HG02884 (cell line): Measurements from ENCODE around the gene LRRC46.

ENCODE experiments used
- ATAC-seq: cut with Tn5 transposase; IDR thresholded peaks from one replicate; pipeline ENCODE4 v1.9.1; 2021; ENCODE audit warnings: mild to moderate bottlenecking, moderate library complexity; ENCODE audit not compliant: unreplicated experiment

Gene LRRC46

GRCh38 chr17:47850692-47851573 lies 19.5 kb downstream of the LRRC46 start, which contains the start of gene SP6:
Gene SP6 (minus strand): TSS chr17:47851163. CDS start chr17:47848429, 2,734 bp downstream.
- ATAC-seq: no peak

- no peak for ATAC-seq
Measured at GRCh38 chr17:47851764-47852112, 20.3 kb downstream of the LRRC46 start.

GRCh38 chr17:47852113-47852949 lies 20.9 kb downstream of the LRRC46 start:
- ATAC-seq: no peak

GRCh38 chr17:47853616-47854015 lies 22.1 kb downstream of the LRRC46 start:
- ATAC-seq: no peak

GRCh38 chr17:47855737-47856136 lies 24.3 kb downstream of the LRRC46 start:
- no peak for ATAC-seq

GRCh38 chr17:47856830-47857229 lies 25.4 kb downstream of the LRRC46 start:
- no peak for ATAC-seq

- no peak for ATAC-seq
Measured at GRCh38 chr17:47857551-47858455, 26.3 kb downstream of the LRRC46 start.

GRCh38 chr17:47860386-47860785 lies 28.9 kb downstream of the LRRC46 start:
- ATAC-seq: no peak

GRCh38 chr17:47862621-47863440 lies 31.4 kb downstream of the LRRC46 start:
- no peak for ATAC-seq

- no peak for ATAC-seq
Measured at GRCh38 chr17:47864791-47865216, 33.3 kb downstream of the LRRC46 start.

GRCh38 chr17:47866941-47867340 lies 35.5 kb downstream of the LRRC46 start:
- ATAC-seq: no peak

GRCh38 chr17:47867813-47868533 lies 36.5 kb downstream of the LRRC46 start:
- no peak for ATAC-seq

GRCh38 chr17:47869114-47869513 lies 37.6 kb downstream of the LRRC46 start:
- no peak for ATAC-seq

- ATAC-seq: no peak
Measured at GRCh38 chr17:47870056-47870455, 38.6 kb downstream of the LRRC46 start.

- ATAC-seq: no peak
Measured at GRCh38 chr17:47871048-47871447, 39.6 kb downstream of the LRRC46 start.

GRCh38 chr17:47872019-47872650 lies 40.7 kb downstream of the LRRC46 start:
- ATAC-seq: no peak

- ATAC-seq: no peak
Measured at GRCh38 chr17:47872651-47873161, 41.2 kb downstream of the LRRC46 start.
